Measurements from ENCODE around the gene DNAJB4. TPM values are rescaled to one million over a fixed set of nuclear protein-coding genes. Genes with fewer than 3 reads are reported as not detected.

DNAJB4 gene
- total RNA-seq, 1 donor from 2014 or later = 20.1 TPM

GRCh38 chr1:78049396-78049795, 44.7 kb downstream of the DNAJB4 start:
- Histone ChIP-seq H3K9me3 (no peaks in the 10 kb centered on the region), H3K36me3 (no peaks in the 10 kb centered on the region), H3K27ac (no peak overlapping the region), H3K27me3 (no peaks in the 10 kb centered on the region), H3K4me1 (peaks cover 0 to 4% of the 10 kb centered on the region in 2 donors), H3K4me3 (no peak overlapping the region)
- intact Hi-C loops (cut with DNase I) = loop anchor here (5.0 kb wide), 1 partner anchor 63 kb away; no protein-coding TSS in a partner anchor
- no peak for DNase-seq (ENCODE audit: low spot score in 2 of 2)
- TF ChIP-seq CTCF (IDR thresholded peaks at IDR 0.05) = no peak

- H3K4me1 ChIP-seq = peaks cover 0 to 4% of the 10 kb centered on the region in 2 donors
- intact Hi-C loops (cut with DNase I) = no loop called here
- no peak overlapping the region for H3K4me3 ChIP-seq
- H3K27me3 ChIP-seq = no peaks in the 10 kb centered on the region
- TF ChIP-seq CTCF (IDR thresholded peaks at IDR 0.05) = no peak
- H3K9me3 ChIP-seq = no peaks in the 10 kb centered on the region
- H3K36me3 ChIP-seq = no peaks in the 10 kb centered on the region
- no peak for DNase-seq (ENCODE audit: low spot score in 2 of 2)
- H3K27ac ChIP-seq = no peak overlapping the region
Observed at GRCh38 chr1:78051005-78051404, 46.3 kb downstream of the DNAJB4 start.

- H3K4me1 ChIP-seq = no peaks in the 10 kb centered on the region
- no peak for DNase-seq (ENCODE audit: low spot score in 2 of 2)
- no peaks in the 10 kb centered on the region for H3K36me3 ChIP-seq
- intact Hi-C loops (cut with DNase I) = no loop called here
- TF ChIP-seq CTCF (IDR thresholded peaks at IDR 0.05) = no peak
- no peaks in the 10 kb centered on the region for H3K9me3 ChIP-seq
- no peak overlapping the region for H3K27ac ChIP-seq
- H3K4me3 ChIP-seq = no peak overlapping the region
- H3K27me3 ChIP-seq = no peaks in the 10 kb centered on the region
Observed at GRCh38 chr1:78052685-78053405, 48.1 kb downstream of the DNAJB4 start.

DNA sequence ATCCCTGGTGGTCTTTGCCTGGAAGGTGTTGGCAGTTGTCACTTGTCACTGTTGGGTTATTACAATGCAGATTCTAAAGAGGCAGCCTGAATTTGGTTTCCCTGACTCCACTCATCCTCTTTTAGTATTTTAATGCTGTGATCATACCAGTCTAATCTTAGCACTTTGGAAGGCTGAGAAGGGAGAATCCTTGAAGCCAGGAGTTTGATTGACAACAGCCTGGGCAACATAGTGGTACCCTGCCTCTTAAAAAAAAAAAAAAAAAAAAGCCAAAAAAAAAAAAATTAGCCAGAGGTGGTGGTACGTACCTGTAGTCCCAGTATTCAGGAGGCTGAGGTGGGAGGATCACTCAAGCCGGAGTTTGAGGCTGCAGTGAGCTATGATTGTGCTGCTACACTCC, 48.8 kb downstream of the DNAJB4 start:
- no peak for DNase-seq (ENCODE audit: low spot score in 2 of 2)
- Histone ChIP-seq H3K4me3 (no peak overlapping the region), H3K36me3 (no peaks in the 10 kb centered on the region), H3K9me3 (no peaks in the 10 kb centered on the region), H3K27ac (no peak overlapping the region), H3K27me3 (no peaks in the 10 kb centered on the region), H3K4me1 (no peaks in the 10 kb centered on the region)
- intact Hi-C loops (cut with DNase I) = no loop called here
- no peak for TF ChIP-seq CTCF (IDR thresholded peaks at IDR 0.05)

GRCh38 chr1:78054559-78054958, 49.8 kb downstream of the DNAJB4 start:
- H3K36me3 ChIP-seq = no peaks in the 10 kb centered on the region
- no peaks in the 10 kb centered on the region for H3K27me3 ChIP-seq
- H3K9me3 ChIP-seq = no peaks in the 10 kb centered on the region
- no peak for TF ChIP-seq CTCF (IDR thresholded peaks at IDR 0.05)
- DNase-seq (ENCODE audit: low spot score in 2 of 2) = no peak
- no peak overlapping the region for H3K4me3 ChIP-seq
- H3K4me1 ChIP-seq = peaks cover 0 to 5% of the 10 kb centered on the region in 2 donors
- no peak overlapping the region for H3K27ac ChIP-seq
- intact Hi-C loops (cut with DNase I) = no loop called here
